ENCODE measurements around the gene SPATA31E1. TPM values are rescaled to one million over a fixed set of nuclear protein-coding genes. Genes with fewer than 3 reads are reported as not detected.

SPATA31E1 gene
- not detected in 2 replicates for total RNA-seq (ENCODE audit: low replicate concordance)

DNA sequence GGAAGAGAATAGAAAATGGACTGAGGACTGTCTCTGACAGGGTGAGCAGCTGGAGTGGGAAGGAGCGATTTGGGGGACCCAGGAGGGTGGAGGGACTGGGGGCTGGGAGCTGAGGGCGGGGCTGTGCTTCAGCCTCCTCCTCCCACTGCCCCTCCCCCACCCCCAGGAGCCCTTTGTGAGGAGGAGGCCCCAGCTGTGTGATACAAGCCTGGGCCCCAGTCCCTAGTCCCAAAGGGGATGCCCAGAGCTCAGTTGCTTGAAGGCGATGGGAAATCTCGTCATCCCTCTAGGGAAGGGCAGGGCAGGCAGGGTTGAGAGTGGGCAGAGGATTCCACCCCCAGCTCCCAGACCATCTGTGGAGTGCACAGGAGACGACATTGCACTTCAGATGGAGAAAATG is at the start of gene SPATA31E1:
Gene SPATA31E1 (plus strand): TSS at position 251 of the 400 bp plus-strand sequence. CDS start 15 bp downstream, at position 266.
- peak within 1 kb of the TSS; percentile 68 for H2AFZ ChIP-seq (replicated peaks)
- no peak within 1 kb of the TSS for H3K4me3 Mint-ChIP-seq
- DNase-seq (ENCODE audit: low spot score), result peak; percentile 39

DNA sequence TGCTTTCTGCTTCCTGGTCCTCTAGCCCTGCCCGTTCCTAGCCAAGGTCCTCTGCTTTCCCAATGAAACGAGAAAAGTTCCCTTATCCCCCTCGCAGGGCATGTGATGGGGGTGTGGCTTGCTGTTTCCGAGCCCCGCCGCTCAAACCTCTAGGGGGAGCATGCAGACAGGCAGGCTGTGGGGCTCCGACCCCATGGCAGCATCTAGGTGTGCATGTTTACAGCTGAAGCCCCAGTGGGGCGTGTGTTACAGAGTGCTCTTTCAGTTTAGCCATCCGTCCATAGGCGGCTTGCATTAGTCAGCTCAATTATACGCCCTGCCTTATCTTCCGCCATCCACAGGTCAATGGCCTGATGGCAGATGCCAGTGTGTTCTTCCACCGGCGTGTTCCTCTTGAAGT is 48.3 kb upstream of the SPATA31E1 start:
- no peaks in the 10 kb centered on the region for H3K36me3 ChIP-seq
- Mint-ChIP-seq H3K4me1 (peaks cover 13% of the 10 kb centered on the region), H3K4me3 (peak overlapping the region; percentile 24), H3K36me3 (no peaks in the 10 kb centered on the region), H3K9me3 (no peaks in the 10 kb centered on the region), H3K27me3 (ENCODE audit: insufficient read depth, low read depth) (peaks cover 3% of the 10 kb centered on the region), H3K27ac (no peak overlapping the region)
- no peaks in the 10 kb centered on the region for H3K9me3 ChIP-seq (ENCODE audit: low read depth)
- no peak for TF ChIP-seq EZH2phosphoT487 (IDR thresholded peaks at IDR 0.05)
- TF ChIP-seq, protein P1, sequence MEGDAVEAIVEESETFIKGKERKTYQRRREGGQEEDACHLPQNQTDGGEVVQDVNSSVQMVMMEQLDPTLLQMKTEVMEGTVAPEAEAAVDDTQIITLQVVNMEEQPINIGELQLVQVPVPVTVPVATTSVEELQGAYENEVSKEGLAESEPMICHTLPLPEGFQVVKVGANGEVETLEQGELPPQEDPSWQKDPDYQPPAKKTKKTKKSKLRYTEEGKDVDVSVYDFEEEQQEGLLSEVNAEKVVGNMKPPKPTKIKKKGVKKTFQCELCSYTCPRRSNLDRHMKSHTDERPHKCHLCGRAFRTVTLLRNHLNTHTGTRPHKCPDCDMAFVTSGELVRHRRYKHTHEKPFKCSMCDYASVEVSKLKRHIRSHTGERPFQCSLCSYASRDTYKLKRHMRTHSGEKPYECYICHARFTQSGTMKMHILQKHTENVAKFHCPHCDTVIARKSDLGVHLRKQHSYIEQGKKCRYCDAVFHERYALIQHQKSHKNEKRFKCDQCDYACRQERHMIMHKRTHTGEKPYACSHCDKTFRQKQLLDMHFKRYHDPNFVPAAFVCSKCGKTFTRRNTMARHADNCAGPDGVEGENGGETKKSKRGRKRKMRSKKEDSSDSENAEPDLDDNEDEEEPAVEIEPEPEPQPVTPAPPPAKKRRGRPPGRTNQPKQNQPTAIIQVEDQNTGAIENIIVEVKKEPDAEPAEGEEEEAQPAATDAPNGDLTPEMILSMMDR (IDR thresholded peaks at IDR 0.05), result peak; percentile 57
- TF ChIP-seq EZH2 (IDR thresholded peaks at IDR 0.05), result no peak
- H2AFZ ChIP-seq (replicated peaks), result peak overlapping the region; percentile 86
- no peaks in the 10 kb centered on the region for H3K27me3 ChIP-seq
- no peak overlapping the region for H3K27ac ChIP-seq
- H3K4me1 ChIP-seq, result no peaks in the 10 kb centered on the region
- H3K9ac ChIP-seq, result no peak overlapping the region
- no peaks in the 10 kb centered on the region for H3F3A ChIP-seq (ENCODE audit: low read depth)
- H3K4me3 ChIP-seq, result no peak overlapping the region
- no peaks in the 10 kb centered on the region for H4K20me1 ChIP-seq (ENCODE audit: low read depth)
- no peak overlapping the region for H3K4me2 ChIP-seq
- DNase-seq (ENCODE audit: low spot score), result peak; percentile 63
- H3K79me2 ChIP-seq (ENCODE audit: low read depth), result no peaks in the 10 kb centered on the region

More for the DNA sequence above, at the start of gene SPATA31E1:
- Histone ChIP-seq H3K27ac (no peak within 1 kb of the TSS), H3K9ac (no peak within 1 kb of the TSS), H3F3A (ENCODE audit: low read depth) (no peaks in the 10 kb centered on the region), H3K4me2 (peak within 1 kb of the TSS; percentile 27), H3K79me2 (ENCODE audit: low read depth) (no peaks in the 10 kb centered on the region), H3K4me1 (peaks cover 9% of the 10 kb centered on the region), H3K9me3 (ENCODE audit: low read depth) (no peaks in the 10 kb centered on the region), H3K36me3 (no peaks in the 10 kb centered on the region), H3K4me3 (no peak within 1 kb of the TSS), H4K20me1 (ENCODE audit: low read depth) (no peaks in the 10 kb centered on the region), H3K27me3 (no peaks in the 10 kb centered on the region)
- no peak for TF ChIP-seq EZH2phosphoT487 (IDR thresholded peaks at IDR 0.05)
- no peak for TF ChIP-seq EZH2 (IDR thresholded peaks at IDR 0.05)
- TF ChIP-seq, protein P1 (IDR thresholded peaks at IDR 0.05), result no peak
- Mint-ChIP-seq H3K27ac (no peak within 1 kb of the TSS), H3K27me3 (ENCODE audit: insufficient read depth, low read depth) (peaks cover 3% of the 10 kb centered on the region), H3K36me3 (no peaks in the 10 kb centered on the region), H3K4me1 (peaks cover 7% of the 10 kb centered on the region), H3K9me3 (peaks cover 2% of the 10 kb centered on the region)

DNA sequence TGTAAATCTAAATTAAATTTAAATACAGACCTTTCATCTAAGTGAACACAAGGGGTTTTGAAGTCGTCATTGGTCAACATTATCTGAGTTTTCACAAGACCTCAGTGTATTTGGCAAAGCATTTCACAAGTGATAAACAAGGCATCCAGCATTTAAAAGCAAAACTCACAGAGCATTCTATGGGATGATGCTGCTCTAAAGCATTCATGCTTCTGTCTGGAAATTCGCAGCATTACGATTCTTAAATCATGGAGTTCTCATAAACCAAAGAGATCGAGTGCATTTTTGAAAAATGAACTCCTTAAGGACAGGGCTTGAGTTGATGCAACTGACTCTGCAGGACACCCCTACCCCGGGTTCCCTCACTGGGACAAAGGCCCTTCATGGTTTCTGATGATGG is 46.1 kb upstream of the SPATA31E1 start:
- Mint-ChIP-seq H3K4me1 (peaks cover 4% of the 10 kb centered on the region), H3K9me3 (no peaks in the 10 kb centered on the region), H3K27ac (no peak overlapping the region), H3K27me3 (ENCODE audit: insufficient read depth, low read depth) (peaks cover 3% of the 10 kb centered on the region), H3K4me3 (no peak overlapping the region), H3K36me3 (no peaks in the 10 kb centered on the region)
- no peak for DNase-seq (ENCODE audit: low spot score)
- no peaks in the 10 kb centered on the region for H4K20me1 ChIP-seq (ENCODE audit: low read depth)
- no peaks in the 10 kb centered on the region for H3K79me2 ChIP-seq (ENCODE audit: low read depth)
- H3K4me1 ChIP-seq, result no peaks in the 10 kb centered on the region
- H3K4me2 ChIP-seq, result no peak overlapping the region
- H3K27me3 ChIP-seq, result no peaks in the 10 kb centered on the region
- H3K9ac ChIP-seq, result no peak overlapping the region
- TF ChIP-seq, protein P1 (IDR thresholded peaks at IDR 0.05), result no peak
- TF ChIP-seq EZH2phosphoT487 (IDR thresholded peaks at IDR 0.05) (no peak), EZH2 (IDR thresholded peaks at IDR 0.05) (no peak)
- H3F3A ChIP-seq (ENCODE audit: low read depth), result no peaks in the 10 kb centered on the region
- H3K36me3 ChIP-seq, result no peaks in the 10 kb centered on the region
- H3K4me3 ChIP-seq, result no peak overlapping the region
- no peak overlapping the region for H3K27ac ChIP-seq
- no peak overlapping the region for H2AFZ ChIP-seq (replicated peaks)
- no peaks in the 10 kb centered on the region for H3K9me3 ChIP-seq (ENCODE audit: low read depth)
